HepG2 (cell line): Measurements from ENCODE around the gene STARD10. TPM values are rescaled to one million over a fixed set of nuclear protein-coding genes. Genes with fewer than 3 reads are reported as not detected.
A peak's percentile ranks its signal among the peaks of the same experiment; 100 is the strongest.

Experiments
- ARHGAP35 ChIP-seq: sonication (generic); formaldehyde crosslinking; IDR thresholded peaks from 2 replicates; pipeline ENCODE4 v1.9.0; 2022; ENCODE audit warnings: mild to moderate bottlenecking, inconsistent platforms, moderate library complexity, missing genetic modification reagents, borderline replicate concordance
- FOXJ3 ChIP-seq: sonication (generic); formaldehyde crosslinking; IDR thresholded peaks from 2 replicates; pipeline ENCODE4 v1.4.0; 2020; ENCODE audit warnings: missing genetic modification reagents, mild to moderate bottlenecking, borderline replicate concordance
- GPN1 ChIP-seq: sonication (generic); formaldehyde crosslinking; IDR thresholded peaks from 2 replicates; pipeline ENCODE4 v1.5.1; 2020; ENCODE audit warnings: missing genetic modification reagents, borderline replicate concordance
- KDM6A ChIP-seq: IDR thresholded peaks from 2 replicates; pipeline ENCODE4 v1.6.1; 2016; ENCODE audit warnings: low read depth
- MAFF ChIP-seq: IDR thresholded peaks from 2 replicates; pipeline ENCODE4 v1.6.1; 2011; ENCODE audit warnings: low read depth, low read length, improper control_type of control experiment
- MAFG ChIP-seq: sonication (generic); formaldehyde crosslinking; IDR thresholded peaks from 2 replicates; pipeline ENCODE4 v1.5.1; 2020; ENCODE audit warnings: mild to moderate bottlenecking, missing genetic modification reagents
- MTA1 ChIP-seq: sonication (generic); formaldehyde crosslinking; IDR thresholded peaks from 2 replicates; pipeline ENCODE4 v1.4.0; 2020; ENCODE audit warnings: missing genetic modification reagents, mild to moderate bottlenecking, borderline replicate concordance
- NFRKB ChIP-seq: fragments of 450-650 bp; IDR thresholded peaks from 2 replicates; pipeline ENCODE4 v1.6.1; 2017
- PLRG1 ChIP-seq: fragments of 450-650 bp; conservative IDR thresholded peaks from 2 replicates; pipeline ENCODE4 v1.6.1; 2016
- PRMT3 ChIP-seq: sonication (generic); formaldehyde crosslinking; IDR thresholded peaks from 2 replicates; pipeline ENCODE4 v1.8.1; 2022; ENCODE audit warnings: low read depth, mild to moderate bottlenecking, moderate library complexity, missing genetic modification reagents, borderline replicate concordance
- RORA ChIP-seq: sonication (generic); formaldehyde crosslinking; IDR thresholded peaks from 2 replicates; pipeline ENCODE4 v1.5.0; 2020; ENCODE audit warnings: mild to moderate bottlenecking, missing genetic modification reagents, moderate library complexity
- RXRA ChIP-seq: sonication (generic); formaldehyde crosslinking; IDR thresholded peaks from 2 replicates; pipeline ENCODE4 v1.5.1; 2020; ENCODE audit warnings: missing genetic modification reagents
- TBX3 ChIP-seq: fragments of 450-650 bp; IDR thresholded peaks from 2 replicates; pipeline ENCODE4 v1.6.1; 2017; ENCODE audit warnings: antibody characterized with exemption, mild to moderate bottlenecking, inconsistent platforms, borderline replicate concordance
- YEATS4 ChIP-seq: sonication (generic); formaldehyde crosslinking; IDR thresholded peaks from 2 replicates; pipeline ENCODE4 v1.4.0; 2020; ENCODE audit warnings: missing genetic modification reagents, borderline replicate concordance
- ZBTB10 ChIP-seq: sonication (generic); formaldehyde crosslinking; IDR thresholded peaks from 2 replicates; pipeline ENCODE4 v1.4.0; 2020; ENCODE audit warnings: missing genetic modification reagents, borderline replicate concordance
- ZFP91 ChIP-seq: sonication (generic); formaldehyde crosslinking; IDR thresholded peaks from 2 replicates; pipeline ENCODE4 v1.9.0; 2022; ENCODE audit warnings: missing genetic modification reagents, mild to moderate bottlenecking, borderline replicate concordance
- ZNF232 ChIP-seq: sonication (generic); formaldehyde crosslinking; IDR thresholded peaks from 2 replicates; pipeline ENCODE4 v1.4.0; 2020; ENCODE audit warnings: missing genetic modification reagents, borderline replicate concordance
- ZNF496 ChIP-seq: sonication (generic); formaldehyde crosslinking; IDR thresholded peaks from 2 replicates; pipeline ENCODE4 v1.8.1; 2023; ENCODE audit warnings: mild to moderate bottlenecking, moderate library complexity, missing genetic modification reagents; ENCODE audit not compliant: insufficient replicate concordance
- ZNF781 ChIP-seq: sonication (generic); formaldehyde crosslinking; IDR thresholded peaks from 2 replicates; pipeline ENCODE4 v1.5.1; 2020; ENCODE audit warnings: borderline replicate concordance, mild to moderate bottlenecking, missing genetic modification reagents; ENCODE audit errors: not compliant biosample characterization
- ZSCAN9 ChIP-seq: IDR thresholded peaks from 2 replicates; pipeline ENCODE4 v1.6.1; 2016; ENCODE audit warnings: borderline replicate concordance
- polyA plus RNA-seq, 8 experiments: library from polyadenylated mRNA; depleted of rRNA in 3 of 8; stranded (reverse) in 7 of 8; unstranded in 1 of 8; fragments of >200 nt; fragmentation: Illumina TruSeq in 4 of 8; extraction: Trizol in 4 of 8; gene quantifications; 2 replicates each; pipeline versions ENCODE4 v1.2.1 to v1.2.3, GENCODE V29; 2011 to 2016; ENCODE audit warnings: low read depth in 4 of 8, missing spikeins in 1 of 8, mixed read lengths in 1 of 8; ENCODE audit not compliant: insufficient read depth in 1 of 8
- total RNA-seq, 5 experiments: library from RNA; depleted of rRNA; stranded (reverse); fragments of >200 nt; fragmentation: Illumina TruSeq; extraction: Trizol; gene quantifications; 2 replicates each; pipeline ENCODE4 v1.2.3, GENCODE V29; 2016; ENCODE audit warnings: low read depth in 1 of 5
- TF ChIP-seq, protein P1 (sequence below): sonication (generic); formaldehyde crosslinking; IDR thresholded peaks from 2 replicates; pipeline ENCODE4 v1.8.0; 2022; ENCODE audit warnings: mild to moderate bottlenecking, missing genetic modification reagents; ENCODE audit not compliant: insufficient replicate concordance
- TF ChIP-seq, protein P2 (sequence below): sonication (generic); formaldehyde crosslinking; conservative IDR thresholded peaks from 2 replicates; pipeline ENCODE4 v1.8.0; 2022; ENCODE audit warnings: mild to moderate bottlenecking, moderate library complexity, missing genetic modification reagents

STARD10 gene
- total and polyA plus RNA-seq, 2 of the 13 experiments (the other 11 are each of a cell fraction or from before 2014, with no cell fraction given) = 260 to 341 TPM

- TF ChIP-seq ZFP91 (CRISPR knock-in tag) (no peak), RORA (CRISPR knock-in tag) (no peak), ARHGAP35 (CRISPR knock-in tag) (no peak), PRMT3 (CRISPR knock-in tag) (0 out of 2 replicates have a peak, but pooled peaks have one; percentile 41), TBX3 (0 out of 2 replicates have a peak, but pooled peaks have one; percentile 22), ZNF781 (CRISPR knock-in tag) (peak; percentile 85), YEATS4 (peak; percentile 38; the same call in 1 of the 2 replicates), MTA1 (no peak), FOXJ3 (CRISPR knock-in tag) (0 out of 2 replicates have a peak, but pooled peaks have one; percentile 34), ZSCAN9 (CRISPR knock-in tag) (peak; percentile 28; the same call in 1 of the 2 replicates), ZBTB10 (CRISPR knock-in tag) (peak; percentile 57; the same call in 1 of the 2 replicates), MAFG (no peak), ZNF496 (CRISPR knock-in tag) (no peak), KDM6A (CRISPR knock-in tag) (no peak), PLRG1 (no peak), RXRA (CRISPR knock-in tag) (peak; percentile 63), MAFF (no peak), GPN1 (CRISPR knock-in tag) (no peak), ZNF232 (peak; percentile 75; the same call in 1 of the 2 replicates), NFRKB (no peak)
- TF ChIP-seq, protein P1, sequence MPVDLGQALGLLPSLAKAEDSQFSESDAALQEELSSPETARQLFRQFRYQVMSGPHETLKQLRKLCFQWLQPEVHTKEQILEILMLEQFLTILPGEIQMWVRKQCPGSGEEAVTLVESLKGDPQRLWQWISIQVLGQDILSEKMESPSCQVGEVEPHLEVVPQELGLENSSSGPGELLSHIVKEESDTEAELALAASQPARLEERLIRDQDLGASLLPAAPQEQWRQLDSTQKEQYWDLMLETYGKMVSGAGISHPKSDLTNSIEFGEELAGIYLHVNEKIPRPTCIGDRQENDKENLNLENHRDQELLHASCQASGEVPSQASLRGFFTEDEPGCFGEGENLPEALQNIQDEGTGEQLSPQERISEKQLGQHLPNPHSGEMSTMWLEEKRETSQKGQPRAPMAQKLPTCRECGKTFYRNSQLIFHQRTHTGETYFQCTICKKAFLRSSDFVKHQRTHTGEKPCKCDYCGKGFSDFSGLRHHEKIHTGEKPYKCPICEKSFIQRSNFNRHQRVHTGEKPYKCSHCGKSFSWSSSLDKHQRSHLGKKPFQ (CRISPR knock-in tag) = peak; percentile 69
- TF ChIP-seq, protein P2, sequence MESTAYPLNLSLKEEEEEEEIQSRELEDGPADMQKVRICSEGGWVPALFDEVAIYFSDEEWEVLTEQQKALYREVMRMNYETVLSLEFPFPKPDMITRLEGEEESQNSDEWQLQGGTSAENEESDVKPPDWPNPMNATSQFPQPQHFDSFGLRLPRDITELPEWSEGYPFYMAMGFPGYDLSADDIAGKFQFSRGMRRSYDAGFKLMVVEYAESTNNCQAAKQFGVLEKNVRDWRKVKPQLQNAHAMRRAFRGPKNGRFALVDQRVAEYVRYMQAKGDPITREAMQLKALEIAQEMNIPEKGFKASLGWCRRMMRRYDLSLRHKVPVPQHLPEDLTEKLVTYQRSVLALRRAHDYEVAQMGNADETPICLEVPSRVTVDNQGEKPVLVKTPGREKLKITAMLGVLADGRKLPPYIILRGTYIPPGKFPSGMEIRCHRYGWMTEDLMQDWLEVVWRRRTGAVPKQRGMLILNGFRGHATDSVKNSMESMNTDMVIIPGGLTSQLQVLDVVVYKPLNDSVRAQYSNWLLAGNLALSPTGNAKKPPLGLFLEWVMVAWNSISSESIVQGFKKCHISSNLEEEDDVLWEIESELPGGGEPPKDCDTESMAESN = no peak; the same call in 1 of the 2 replicates
Observed at GRCh38 chr11:72813740-72814285, 20.0 kb upstream of the STARD10 start (continued).
